Fibroblast of peridontal ligament (primary cell): ENCODE measurements around the gene CCDC138.
"Not testable (repeated sequence)": the region's sequence is repeated elsewhere in the genome, so short reads cannot be mapped to it uniquely, and the experiment has no call there.

Source experiments
- DNase-seq: peaks from one replicate; pipeline ENCODE4 v3.0.0-alpha.2; 2010; ENCODE audit errors: extremely low read depth

CCDC138 gene

GRCh38 chr2:108786354-108787215 lies at the start of gene CCDC138:
TSS of gene CCDC138 (plus strand) at chr2:108786771. CDS start at chr2:108786823, 52 bp downstream.
- DNase-seq, result peak; percentile 69

GRCh38 chr2:108757973-108758372 lies 28.6 kb upstream of the CCDC138 start:
- DNase-seq, result not testable (repeated sequence)

GRCh38 chr2:108762618-108763017 lies 24.0 kb upstream of the CCDC138 start:
- DNase-seq, result not testable (repeated sequence)

- DNase-seq, result not testable (repeated sequence)
Observed at GRCh38 chr2:108766671-108767070, 19.9 kb upstream of the CCDC138 start.

GRCh38 chr2:108767859-108768258 lies 18.7 kb upstream of the CCDC138 start:
- DNase-seq, result not testable (repeated sequence)

GRCh38 chr2:108776475-108776874 lies 10.1 kb upstream of the CCDC138 start:
- DNase-seq, result no peak

GRCh38 chr2:108778857-108779256 lies 7.7 kb upstream of the CCDC138 start:
- no peak for DNase-seq

- no peak for DNase-seq
Observed at GRCh38 chr2:108786008-108786353, 590 bp upstream of the CCDC138 start.

GRCh38 chr2:108787216-108787541 lies 608 bp downstream of the CCDC138 start:
- DNase-seq, result no peak

GRCh38 chr2:108803045-108803736 lies 16.6 kb downstream of the CCDC138 start:
- no peak for DNase-seq

GRCh38 chr2:108805032-108805431 lies 18.5 kb downstream of the CCDC138 start:
- no peak for DNase-seq

- DNase-seq, result peak; percentile 38
Observed at GRCh38 chr2:108805782-108806181, 19.2 kb downstream of the CCDC138 start.

- DNase-seq, result no peak
Observed at GRCh38 chr2:108806371-108807113, 20.0 kb downstream of the CCDC138 start.

GRCh38 chr2:108809936-108810335 lies 23.4 kb downstream of the CCDC138 start:
- no peak for DNase-seq

GRCh38 chr2:108810993-108811957 lies 24.7 kb downstream of the CCDC138 start:
- no peak for DNase-seq

GRCh38 chr2:108813732-108814131 lies 27.2 kb downstream of the CCDC138 start:
- no peak for DNase-seq

- DNase-seq, result no peak
Observed at GRCh38 chr2:108820482-108820881, 33.9 kb downstream of the CCDC138 start.

- DNase-seq, result no peak
Observed at GRCh38 chr2:108823286-108823685, 36.7 kb downstream of the CCDC138 start.

GRCh38 chr2:108824316-108825070 lies 37.9 kb downstream of the CCDC138 start:
- DNase-seq, result no peak

- peak; percentile 27 for DNase-seq
Observed at GRCh38 chr2:108825254-108825653, 38.7 kb downstream of the CCDC138 start.

GRCh38 chr2:108825736-108826135 lies 39.2 kb downstream of the CCDC138 start:
- peak; percentile 49 for DNase-seq
